AG04449 (cell line): ENCODE results near the gene ID2.
A peak's percentile ranks its signal among the peaks of the same experiment; 100 is the strongest.

Source experiments
- CTCF ChIA-PET: fragments of 350-600 bp; formaldehyde crosslinking; extraction: SDS; loops from one replicate; lab custom pipeline; 2021; ENCODE audit warnings: antibody characterized with exemption; lab: Yijun Ruan, JAX
- POLR2A ChIA-PET: fragments of 400-600, 350-600 bp; formaldehyde crosslinking; extraction: SDS; loops from one replicate; lab custom pipeline; 2020; ENCODE audit warnings: antibody characterized with exemption, inconsistent platforms; lab: Yijun Ruan, JAX
- DNase-seq: peaks from one replicate; pipeline ENCODE4 v3.0.0-alpha.2; 2010; ENCODE audit warnings: low read depth, low spot score
- H3K4me3 ChIP-seq: 2 replicates; pipeline ENCODE4 v1.5.1; 2011; ENCODE audit warnings: low read depth, mild to moderate bottlenecking, control low read depth, low read length
- CTCF ChIP-seq: IDR thresholded peaks from one replicate; pipeline ENCODE4 v1.5.1; 2011; ENCODE audit warnings: mild to moderate bottlenecking, moderate library complexity, low read length, control low read depth, inconsistent platforms; ENCODE audit not compliant: insufficient read depth; ENCODE audit errors: missing control alignments

Gene ID2

GRCh38 chr2:8678731-8679566 is 2.9 kb upstream of the ID2 start:
- ChIA-PET POLR2A (interaction anchor here (0.6 to 4.0 kb wide), 6 partner anchors 16 to 262 kb away, joined by 3 to 45 read pairs (median 4); no protein-coding TSS in a partner anchor), CTCF (interaction anchor here (1.4 to 2.2 kb wide), 2 partner anchors 22 to 1252 kb away, joined by 3 to 7 read pairs; no protein-coding TSS in a partner anchor)
- DNase-seq: no peak
- peak overlapping the region; percentile 71 for H3K4me3 ChIP-seq
- TF ChIP-seq CTCF: no peak

- H3K4me3 ChIP-seq: peak overlapping the region; percentile 71
- no peak for DNase-seq
- POLR2A ChIA-PET: interaction anchor here (0.9 to 4.0 kb wide), 4 partner anchors 17 to 135 kb away, joined by 4 to 45 read pairs (median 6); no protein-coding TSS in a partner anchor
- TF ChIP-seq CTCF: no peak
- CTCF ChIA-PET: interaction anchor here (1.4 to 2.2 kb wide), 2 partner anchors 23 to 1252 kb away, joined by 3 to 7 read pairs; no protein-coding TSS in a partner anchor
Observed at GRCh38 chr2:8679567-8679826, 2.4 kb upstream of the ID2 start.

GRCh38 chr2:8679827-8680731 is 1.8 kb upstream of the ID2 start:
- TF ChIP-seq CTCF: no peak
- ChIA-PET CTCF (interaction anchor here (0.7 to 2.2 kb wide), 5 partner anchors 23 to 1477 kb away, joined by 3 to 7 read pairs (median 4); no protein-coding TSS in a partner anchor), POLR2A (interaction anchor here (0.8 to 4.0 kb wide), 13 partner anchors 10 to 1471 kb away, joined by 3 to 45 read pairs (median 5); no protein-coding TSS in a partner anchor)
- H3K4me3 ChIP-seq: peak overlapping the region; percentile 71
- no peak for DNase-seq

GRCh38 chr2:8680822-8681760 is 765 bp upstream of the ID2 start:
- ChIA-PET CTCF (interaction anchor here (0.7 to 2.2 kb wide), 4 partner anchors 39 to 1478 kb away, joined by 3 to 7 read pairs (median 4); no protein-coding TSS in a partner anchor), POLR2A (interaction anchor here (0.6 to 4.0 kb wide), 71 partner anchors 11 to 1585 kb away, joined by 3 to 45 read pairs (median 4); no protein-coding TSS in a partner anchor)
- H3K4me3 ChIP-seq: peak overlapping the region; percentile 61
- DNase-seq: no peak
- TF ChIP-seq CTCF: no peak

- POLR2A ChIA-PET: interaction anchor here (0.5 to 4.0 kb wide), 40 partner anchors 10 to 1255 kb away, joined by 3 to 45 read pairs (median 5); no protein-coding TSS in a partner anchor
- no peak for TF ChIP-seq CTCF
- H3K4me3 ChIP-seq: peak overlapping the region; percentile 92
- no peak for DNase-seq
- CTCF ChIA-PET: interaction anchor here (0.7 to 1.3 kb wide), 3 partner anchors 138 to 1254 kb away, joined by 3 read pairs; no protein-coding TSS in a partner anchor
Observed at GRCh38 chr2:8682719-8683667, 1.1 kb downstream of the ID2 start.
